ENCODE data around the gene CEP104.

GRCh38 chr1:3904006-3904842, 47.2 kb upstream of the CEP104 start:
- TF ChIP-seq CTCF (IDR thresholded peaks at IDR 0.05) (no peak), POLR2A (IDR thresholded peaks at IDR 0.05) (no peak), EP300 (IDR thresholded peaks at IDR 0.05) (no peak)

All from stomach (tissue), 4 donors.